SK-N-SH (cell line): Measurements from ENCODE around the gene ATG7. TPM values are rescaled to one million over a fixed set of nuclear protein-coding genes. Genes with fewer than 3 reads are reported as not detected.

Source experiments
- CTCF ChIA-PET: fragments of 300-600, 350-600 bp; formaldehyde crosslinking; extraction: SDS; loops from one replicate; lab custom pipeline; 2021; lab: Yijun Ruan, JAX
- POLR2A ChIA-PET: fragments of 350-600 bp; sonication (Branson Sonifier 250); formaldehyde crosslinking; extraction: SDS; loops from one replicate; lab custom pipeline; 2020; ENCODE audit warnings: antibody characterized with exemption, inconsistent platforms; lab: Yijun Ruan, JAX
- DNase-seq: peaks from one replicate; pipeline ENCODE4 v3.0.0; 2012
- H2AFZ ChIP-seq: fragments of 200-600 bp; sonication (generic); 2 replicates; pipeline ENCODE4 v1.8.1; 2016; ENCODE audit warnings: antibody characterized with exemption, mild to moderate bottlenecking, low read depth
- H3F3A ChIP-seq: fragments of 200-600 bp; sonication (generic); replicated peaks from 2 replicates; pipeline ENCODE3; 2016; ENCODE audit warnings: antibody characterized with exemption, mild to moderate bottlenecking; ENCODE audit not compliant: insufficient read depth
- H3K27ac ChIP-seq, 2 experiments: fragments of 200-500 bp in 1 of 2; fragments of 200-600 bp in 1 of 2; sonication (Bioruptor generic) in 1 of 2; sonication (generic), shearing (Covaris generic) in 1 of 2; 2 replicates each; pipeline versions ENCODE4 v1.5.1 to v1.6.1; 2014 to 2016; ENCODE audit warnings: low read depth in 2 of 2, inconsistent platforms in 1 of 2, low read length in 1 of 2, mild to moderate bottlenecking in 1 of 2, mixed read lengths in 1 of 2
- H3K27me3 ChIP-seq: fragments of 200-600 bp; sonication (generic), shearing (Covaris generic); 2 replicates; pipeline ENCODE4 v1.6.1; 2016; ENCODE audit warnings: mixed run types; ENCODE audit not compliant: insufficient read depth
- H3K36me3 ChIP-seq, 2 experiments: fragments of 200-500 bp in 1 of 2; fragments of 200-600 bp in 1 of 2; sonication (Bioruptor generic) in 1 of 2; sonication (generic) in 1 of 2; replicated peaks in 1 of 2; 2 replicates each; pipeline versions ENCODE3 to v1.5.1; 2014 to 2016; ENCODE audit warnings: low read length in 1 of 2, mild to moderate bottlenecking in 1 of 2; ENCODE audit not compliant: insufficient read depth in 2 of 2, control insufficient read depth in 1 of 2
- H3K4me1 ChIP-seq, 2 experiments: fragments of 200-500 bp in 1 of 2; fragments of 200-600 bp in 1 of 2; sonication (Bioruptor generic) in 1 of 2; sonication (generic), shearing (Covaris generic) in 1 of 2; 2 replicates each; pipeline versions ENCODE4 v1.5.1 to v1.6.1; 2014 to 2016; ENCODE audit warnings: low read depth in 1 of 2, low read length in 1 of 2, mixed run types in 1 of 2; ENCODE audit not compliant: insufficient read depth in 2 of 2, control insufficient read depth in 1 of 2
- H3K4me2 ChIP-seq: fragments of 200-600 bp; sonication (generic), shearing (Covaris generic); 2 replicates; pipeline ENCODE4 v1.6.1; 2017; ENCODE audit warnings: mixed run types
- H3K4me3 ChIP-seq, 2 experiments: fragments of 200-500 bp in 1 of 2; fragments of 200-600 bp in 1 of 2; sonication (Bioruptor generic) in 1 of 2; sonication (generic), shearing (Covaris generic) in 1 of 2; 2 replicates each; pipeline versions ENCODE4 v1.5.1 to v1.8.1; 2014 to 2016; ENCODE audit warnings: low read depth in 2 of 2, inconsistent platforms in 1 of 2, low read length in 1 of 2, mild to moderate bottlenecking in 1 of 2, mixed read lengths in 1 of 2, moderate library complexity in 1 of 2
- H3K79me2 ChIP-seq: fragments of 200-600 bp; sonication (generic); 2 replicates; pipeline ENCODE4 v1.8.1; 2017; ENCODE audit warnings: mild to moderate bottlenecking; ENCODE audit not compliant: insufficient read depth
- H3K9ac ChIP-seq: fragments of 200-600 bp; sonication (generic); 2 replicates; pipeline ENCODE4 v1.6.1; 2017; ENCODE audit warnings: mixed run types
- H3K9me2 ChIP-seq: fragments of 200-600 bp; sonication (generic); 2 replicates; pipeline ENCODE4 v1.6.1; 2017; ENCODE audit warnings: mixed run types
- H3K9me3 ChIP-seq: fragments of 200-600 bp; sonication (generic); 2 replicates; pipeline ENCODE4 v1.6.1; 2017; ENCODE audit warnings: mixed run types, mild to moderate bottlenecking, moderate library complexity
- H4K20me1 ChIP-seq: fragments of 200-600 bp; sonication (generic); 2 replicates; pipeline ENCODE4 v1.6.1; 2017; ENCODE audit warnings: mild to moderate bottlenecking, mixed run types; ENCODE audit not compliant: insufficient read depth
- FOXM1 ChIP-seq: IDR thresholded peaks from 2 replicates; pipeline ENCODE4 v1.4.0; 2012; ENCODE audit warnings: low read depth, mild to moderate bottlenecking
- JUND ChIP-seq: IDR thresholded peaks from 2 replicates; pipeline ENCODE4 v1.4.0; 2012
- MEF2A ChIP-seq: IDR thresholded peaks from 2 replicates; pipeline ENCODE4 v1.4.0; 2012; ENCODE audit warnings: low read depth, borderline replicate concordance
- NFIC ChIP-seq: IDR thresholded peaks from 2 replicates; pipeline ENCODE4 v1.4.0; 2012; ENCODE audit warnings: borderline replicate concordance
- RAD21 ChIP-seq: IDR thresholded peaks from 2 replicates; pipeline ENCODE4 v1.6.1; 2012; ENCODE audit warnings: mild to moderate bottlenecking, low read length
- RCOR1 ChIP-seq: fragments of 150-350 bp; IDR thresholded peaks from 2 replicates; pipeline ENCODE4 v1.6.1; 2017; ENCODE audit warnings: antibody characterized with exemption, low read length
- RXRA ChIP-seq: IDR thresholded peaks from 2 replicates; pipeline ENCODE4 v1.4.0; 2012; ENCODE audit warnings: low read depth, mild to moderate bottlenecking, borderline replicate concordance
- SIN3A ChIP-seq: IDR thresholded peaks from 2 replicates; pipeline ENCODE4 v1.6.1; 2012; ENCODE audit warnings: low read depth, mild to moderate bottlenecking, low read length, moderate library complexity, borderline replicate concordance
- SMC3 ChIP-seq: IDR thresholded peaks from 2 replicates; pipeline ENCODE4 v1.6.1; 2012; ENCODE audit warnings: low read depth, low read length, improper control_type of control experiment
- YY1 ChIP-seq: IDR thresholded peaks from 2 replicates; pipeline ENCODE4 v1.4.0; 2012; ENCODE audit warnings: low read depth, mild to moderate bottlenecking
- WGBS: methylation state at CpG from one replicate; pipeline ENCODE4 v1.1.6; 2017; ENCODE audit warnings: low lambda C conversion rate; 5-methylcytosine and 5-hydroxymethylcytosine counted together
- polyA plus RNA-seq, 3 experiments: library from polyadenylated mRNA; depleted of rRNA; stranded (reverse); fragments of >200 nt; gene quantifications; 2 replicates each; pipeline ENCODE4 v1.2.3, GENCODE V29; 2012
- TF ChIP-seq, protein P1 (sequence below): IDR thresholded peaks from 2 replicates; pipeline ENCODE4 v1.6.1; 2012; ENCODE audit warnings: mild to moderate bottlenecking, low read depth, low read length, moderate library complexity
- TF ChIP-seq, protein P2 (sequence below): IDR thresholded peaks from 2 replicates; pipeline ENCODE4 v1.4.0; 2012; ENCODE audit warnings: low read depth
- TF ChIP-seq, protein P3 (sequence below): IDR thresholded peaks from 2 replicates; pipeline ENCODE4; 2012
- TF ChIP-seq, protein P4 (sequence below): IDR thresholded peaks from 2 replicates; pipeline ENCODE4 v1.4.0; 2012; ENCODE audit warnings: low read depth, borderline replicate concordance

Gene ATG7
- polyA plus RNA-seq, 1 of the 3 experiments (the other 2 are of a cell fraction) = 29.5 TPM

- no peak for TF ChIP-seq SIN3A
Measured at GRCh38 chr3:11539218-11539617, 267.0 kb downstream of the ATG7 start (continued).

- Histone ChIP-seq H3K4me2 (no peak overlapping the region), H3K4me3 (no peak overlapping the region), H3K9ac (no peak overlapping the region), H3K9me2 (no peaks in the 10 kb centered on the region), H3K4me1 (peaks cover 0 to 15% of the 10 kb centered on the region in 2 experiments; a peak in 1 of 4 replicates), H3K27ac (0 out of 4 replicates have a peak overlapping the region, but pooled peaks of 1 of the 2 experiments have one; percentile 18), H3K27me3 (no peaks in the 10 kb centered on the region), H3K9me3 (no peaks in the 10 kb centered on the region), H3K79me2 (no peaks in the 10 kb centered on the region; the same call in 1 of the 2 replicates), H2AFZ (no peak overlapping the region), H4K20me1 (no peaks in the 10 kb centered on the region), H3F3A (peaks cover 5% of the 10 kb centered on the region), H3K36me3 (peaks cover 0 to 3% of the 10 kb centered on the region in 2 experiments)
- 96% methylated on average over 14 of the region's 14 CpGs for WGBS
- peak; percentile 28 for TF ChIP-seq RAD21
- no peak for TF ChIP-seq SIN3A
- TF ChIP-seq MEF2A = no peak
- CTCF ChIA-PET = interaction anchor here (0.6 to 2.5 kb wide), 5 partner anchors 17 to 1180 kb away, joined by 3 to 13 read pairs (median 3); no protein-coding TSS in a partner anchor
- no peak for DNase-seq
- POLR2A ChIA-PET = no interaction called here
Measured at GRCh38 chr3:11539677-11540076, 267.5 kb downstream of the ATG7 start.

DNA sequence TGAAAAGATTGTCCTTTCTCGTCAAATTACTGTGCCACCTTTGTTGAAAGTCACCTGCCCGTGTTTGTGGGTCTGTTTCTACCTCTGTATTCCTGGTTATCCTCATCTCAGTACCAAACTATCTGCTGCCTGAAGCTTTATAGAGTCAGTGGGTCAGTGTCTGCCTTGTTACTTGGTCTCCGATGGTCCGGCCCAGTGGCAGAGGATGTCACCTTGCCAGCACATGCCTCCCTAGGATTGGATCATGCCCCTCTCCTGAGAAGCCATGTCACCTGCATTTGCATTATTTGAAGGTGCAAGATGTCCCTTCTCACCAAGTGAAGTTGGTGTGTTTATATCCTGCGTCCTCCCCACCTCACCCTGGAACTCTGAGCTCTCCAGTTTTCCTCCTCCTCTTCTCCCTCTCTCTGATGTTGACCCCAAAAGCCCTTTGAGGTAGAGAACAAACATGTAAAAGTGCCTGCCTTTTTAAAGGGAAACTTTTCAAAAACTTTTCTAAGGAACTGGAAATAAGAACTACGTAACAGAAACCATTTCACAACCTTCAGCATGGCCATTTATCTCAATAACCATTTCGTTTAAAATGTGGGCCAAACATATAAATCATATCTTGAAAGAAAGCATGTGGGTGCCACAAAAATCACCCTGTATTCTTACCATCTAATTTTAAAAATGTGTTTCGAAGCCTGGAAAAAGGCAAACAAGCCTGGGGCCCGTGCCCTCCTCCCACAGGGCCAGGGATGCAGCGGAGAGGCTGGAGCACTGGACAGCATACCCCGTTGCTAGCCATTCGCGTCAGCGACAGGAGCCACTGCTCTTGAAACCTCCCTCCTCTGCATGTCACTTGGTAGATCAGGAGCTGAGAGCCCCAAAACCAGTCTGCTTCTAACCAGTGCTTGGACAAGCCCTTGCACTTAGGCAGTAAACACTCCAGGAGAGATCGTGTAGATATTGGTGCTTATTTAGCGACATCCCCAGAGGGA, 269.4 kb downstream of the ATG7 start:
- no peak overlapping the region for H3K27ac ChIP-seq
- H3K27me3 ChIP-seq = no peaks in the 10 kb centered on the region
- H3K4me2 ChIP-seq = no peak overlapping the region
- no peak overlapping the region for H3K4me3 ChIP-seq
- H4K20me1 ChIP-seq = no peaks in the 10 kb centered on the region
- no peaks in the 10 kb centered on the region; the same call in 1 of the 2 replicates for H3K79me2 ChIP-seq
- TF ChIP-seq RCOR1 = no peak
- no peak for TF ChIP-seq YY1
- no peak for TF ChIP-seq MEF2A
- no peak for TF ChIP-seq JUND
- TF ChIP-seq, protein P1, sequence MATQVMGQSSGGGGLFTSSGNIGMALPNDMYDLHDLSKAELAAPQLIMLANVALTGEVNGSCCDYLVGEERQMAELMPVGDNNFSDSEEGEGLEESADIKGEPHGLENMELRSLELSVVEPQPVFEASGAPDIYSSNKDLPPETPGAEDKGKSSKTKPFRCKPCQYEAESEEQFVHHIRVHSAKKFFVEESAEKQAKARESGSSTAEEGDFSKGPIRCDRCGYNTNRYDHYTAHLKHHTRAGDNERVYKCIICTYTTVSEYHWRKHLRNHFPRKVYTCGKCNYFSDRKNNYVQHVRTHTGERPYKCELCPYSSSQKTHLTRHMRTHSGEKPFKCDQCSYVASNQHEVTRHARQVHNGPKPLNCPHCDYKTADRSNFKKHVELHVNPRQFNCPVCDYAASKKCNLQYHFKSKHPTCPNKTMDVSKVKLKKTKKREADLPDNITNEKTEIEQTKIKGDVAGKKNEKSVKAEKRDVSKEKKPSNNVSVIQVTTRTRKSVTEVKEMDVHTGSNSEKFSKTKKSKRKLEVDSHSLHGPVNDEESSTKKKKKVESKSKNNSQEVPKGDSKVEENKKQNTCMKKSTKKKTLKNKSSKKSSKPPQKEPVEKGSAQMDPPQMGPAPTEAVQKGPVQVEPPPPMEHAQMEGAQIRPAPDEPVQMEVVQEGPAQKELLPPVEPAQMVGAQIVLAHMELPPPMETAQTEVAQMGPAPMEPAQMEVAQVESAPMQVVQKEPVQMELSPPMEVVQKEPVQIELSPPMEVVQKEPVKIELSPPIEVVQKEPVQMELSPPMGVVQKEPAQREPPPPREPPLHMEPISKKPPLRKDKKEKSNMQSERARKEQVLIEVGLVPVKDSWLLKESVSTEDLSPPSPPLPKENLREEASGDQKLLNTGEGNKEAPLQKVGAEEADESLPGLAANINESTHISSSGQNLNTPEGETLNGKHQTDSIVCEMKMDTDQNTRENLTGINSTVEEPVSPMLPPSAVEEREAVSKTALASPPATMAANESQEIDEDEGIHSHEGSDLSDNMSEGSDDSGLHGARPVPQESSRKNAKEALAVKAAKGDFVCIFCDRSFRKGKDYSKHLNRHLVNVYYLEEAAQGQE = no peak
- no peak for TF ChIP-seq SMC3
- TF ChIP-seq, protein P2, sequence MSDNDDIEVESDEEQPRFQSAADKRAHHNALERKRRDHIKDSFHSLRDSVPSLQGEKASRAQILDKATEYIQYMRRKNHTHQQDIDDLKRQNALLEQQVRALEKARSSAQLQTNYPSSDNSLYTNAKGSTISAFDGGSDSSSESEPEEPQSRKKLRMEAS = no peak
- TF ChIP-seq NFIC = no peak
- TF ChIP-seq FOXM1 = no peak
- TF ChIP-seq RXRA = no peak
- TF ChIP-seq, protein P3, sequence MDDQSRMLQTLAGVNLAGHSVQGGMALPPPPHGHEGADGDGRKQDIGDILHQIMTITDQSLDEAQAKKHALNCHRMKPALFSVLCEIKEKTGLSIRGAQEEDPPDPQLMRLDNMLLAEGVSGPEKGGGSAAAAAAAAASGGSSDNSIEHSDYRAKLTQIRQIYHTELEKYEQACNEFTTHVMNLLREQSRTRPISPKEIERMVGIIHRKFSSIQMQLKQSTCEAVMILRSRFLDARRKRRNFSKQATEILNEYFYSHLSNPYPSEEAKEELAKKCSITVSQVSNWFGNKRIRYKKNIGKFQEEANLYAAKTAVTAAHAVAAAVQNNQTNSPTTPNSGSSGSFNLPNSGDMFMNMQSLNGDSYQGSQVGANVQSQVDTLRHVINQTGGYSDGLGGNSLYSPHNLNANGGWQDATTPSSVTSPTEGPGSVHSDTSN = no peak
- TF ChIP-seq, protein P4, sequence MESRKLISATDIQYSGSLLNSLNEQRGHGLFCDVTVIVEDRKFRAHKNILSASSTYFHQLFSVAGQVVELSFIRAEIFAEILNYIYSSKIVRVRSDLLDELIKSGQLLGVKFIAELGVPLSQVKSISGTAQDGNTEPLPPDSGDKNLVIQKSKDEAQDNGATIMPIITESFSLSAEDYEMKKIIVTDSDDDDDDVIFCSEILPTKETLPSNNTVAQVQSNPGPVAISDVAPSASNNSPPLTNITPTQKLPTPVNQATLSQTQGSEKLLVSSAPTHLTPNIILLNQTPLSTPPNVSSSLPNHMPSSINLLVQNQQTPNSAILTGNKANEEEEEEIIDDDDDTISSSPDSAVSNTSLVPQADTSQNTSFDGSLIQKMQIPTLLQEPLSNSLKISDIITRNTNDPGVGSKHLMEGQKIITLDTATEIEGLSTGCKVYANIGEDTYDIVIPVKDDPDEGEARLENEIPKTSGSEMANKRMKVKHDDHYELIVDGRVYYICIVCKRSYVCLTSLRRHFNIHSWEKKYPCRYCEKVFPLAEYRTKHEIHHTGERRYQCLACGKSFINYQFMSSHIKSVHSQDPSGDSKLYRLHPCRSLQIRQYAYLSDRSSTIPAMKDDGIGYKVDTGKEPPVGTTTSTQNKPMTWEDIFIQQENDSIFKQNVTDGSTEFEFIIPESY = no peak
- CTCF ChIA-PET = interaction anchor here (1.0 kb wide), 1 partner anchor 14 kb away, joined by 3 read pairs; no protein-coding TSS in a partner anchor
- H3F3A ChIP-seq = peaks cover 5% of the 10 kb centered on the region
- no peak overlapping the region for H3K9ac ChIP-seq
- 91% methylated on average over 16 of the region's 16 CpGs for WGBS
- no peak for DNase-seq
- no peaks in the 10 kb centered on the region for H3K9me2 ChIP-seq
- H3K36me3 ChIP-seq = peaks cover 0 to 3% of the 10 kb centered on the region in 2 experiments
- peaks cover 0 to 15% of the 10 kb centered on the region in 2 experiments; a peak in 1 of 4 replicates for H3K4me1 ChIP-seq
- POLR2A ChIA-PET = no interaction called here
- H2AFZ ChIP-seq = no peak overlapping the region
- H3K9me3 ChIP-seq = no peaks in the 10 kb centered on the region
